ENCODE results near the gene CST3. TPM values are rescaled to one million over a fixed set of nuclear protein-coding genes. Genes with fewer than 3 reads are reported as not detected.
A peak's percentile ranks its signal among the peaks of the same experiment; 100 is the strongest.

Gene CST3
- total RNA-seq, 1 donor from 2014 or later: 291 TPM

DNA sequence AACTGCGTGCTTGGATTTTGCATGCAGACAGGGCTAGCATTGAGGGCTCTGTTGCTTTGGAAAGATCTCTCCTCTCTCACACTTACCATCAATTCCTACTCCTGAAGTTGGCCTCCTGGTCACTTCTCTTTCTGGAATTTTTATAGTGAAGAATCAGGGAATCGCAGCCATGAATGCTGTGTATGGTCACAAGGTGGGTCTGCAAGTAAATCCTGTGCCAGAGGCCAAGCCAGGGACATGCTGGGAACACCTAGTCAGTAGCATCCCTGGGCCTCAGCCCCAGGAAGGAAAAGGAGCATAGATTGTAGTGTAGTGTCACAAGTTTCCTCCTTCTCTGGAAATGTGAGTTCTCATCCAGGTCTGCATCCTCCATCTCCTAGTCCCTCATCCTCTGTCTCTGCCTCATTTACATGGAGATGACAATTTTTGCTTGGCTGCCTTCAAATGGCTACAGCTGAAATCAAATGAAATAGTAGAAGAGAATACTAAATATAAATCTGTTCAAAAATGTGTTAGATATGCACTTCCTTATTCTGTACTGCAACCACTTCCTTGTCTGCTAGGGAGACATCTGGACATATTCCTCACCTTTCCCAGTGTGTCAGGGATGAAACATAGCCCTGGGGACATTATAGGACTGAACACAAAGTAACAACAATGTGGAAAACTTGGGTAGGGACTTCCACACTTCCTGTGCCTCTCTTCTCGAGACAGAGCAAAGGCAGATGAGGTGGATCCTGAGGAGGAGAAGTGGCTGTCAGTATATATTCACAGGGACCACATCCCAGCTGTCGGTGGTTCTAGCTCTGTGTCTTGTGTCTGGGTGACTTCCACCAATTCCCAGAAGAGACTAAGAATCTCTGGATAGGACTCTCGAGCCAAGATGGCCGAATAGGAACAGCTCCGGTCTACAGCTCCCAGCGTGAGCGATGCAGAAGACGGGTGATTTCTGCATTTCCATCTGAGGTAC, 49.0 kb downstream of the CST3 start:
- TF ChIP-seq CTCF (conservative IDR thresholded peaks at IDR 0.05): no peak
- Mint-ChIP-seq H3K27me3 (peaks cover 7% of the 10 kb centered on the region), H3K9me3 (no peaks in the 10 kb centered on the region), H3K4me1 (ENCODE audit: unreplicated experiment) (no peaks in the 10 kb centered on the region), H3K4me3 (no peak overlapping the region), H3K27ac (peak overlapping the region; percentile 49), H3K36me3 (no peaks in the 10 kb centered on the region)
- no peak for DNase-seq (ENCODE audit: extremely low spot score, unreplicated experiment)

DNA sequence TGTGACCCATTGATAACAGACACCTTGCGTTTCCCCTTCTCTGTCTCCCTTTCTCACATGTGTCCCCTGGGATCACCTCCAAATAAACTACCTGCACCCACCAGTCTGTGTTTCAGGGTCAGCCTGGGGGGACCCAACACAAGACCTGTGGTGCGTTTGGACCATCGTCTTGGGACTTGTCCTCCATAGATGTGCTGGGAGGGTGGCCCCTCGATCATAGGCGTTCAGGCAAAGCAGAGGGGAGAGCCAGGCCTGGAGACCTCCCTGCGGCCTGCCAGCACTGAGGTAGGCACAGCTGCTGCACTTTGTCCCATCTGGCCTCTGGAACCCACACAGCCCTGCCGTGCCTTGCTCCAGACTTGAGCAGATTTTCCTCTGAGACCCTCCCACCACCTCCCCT, 50.1 kb downstream of the CST3 start:
- TF ChIP-seq CTCF (conservative IDR thresholded peaks at IDR 0.05): no peak

DNA sequence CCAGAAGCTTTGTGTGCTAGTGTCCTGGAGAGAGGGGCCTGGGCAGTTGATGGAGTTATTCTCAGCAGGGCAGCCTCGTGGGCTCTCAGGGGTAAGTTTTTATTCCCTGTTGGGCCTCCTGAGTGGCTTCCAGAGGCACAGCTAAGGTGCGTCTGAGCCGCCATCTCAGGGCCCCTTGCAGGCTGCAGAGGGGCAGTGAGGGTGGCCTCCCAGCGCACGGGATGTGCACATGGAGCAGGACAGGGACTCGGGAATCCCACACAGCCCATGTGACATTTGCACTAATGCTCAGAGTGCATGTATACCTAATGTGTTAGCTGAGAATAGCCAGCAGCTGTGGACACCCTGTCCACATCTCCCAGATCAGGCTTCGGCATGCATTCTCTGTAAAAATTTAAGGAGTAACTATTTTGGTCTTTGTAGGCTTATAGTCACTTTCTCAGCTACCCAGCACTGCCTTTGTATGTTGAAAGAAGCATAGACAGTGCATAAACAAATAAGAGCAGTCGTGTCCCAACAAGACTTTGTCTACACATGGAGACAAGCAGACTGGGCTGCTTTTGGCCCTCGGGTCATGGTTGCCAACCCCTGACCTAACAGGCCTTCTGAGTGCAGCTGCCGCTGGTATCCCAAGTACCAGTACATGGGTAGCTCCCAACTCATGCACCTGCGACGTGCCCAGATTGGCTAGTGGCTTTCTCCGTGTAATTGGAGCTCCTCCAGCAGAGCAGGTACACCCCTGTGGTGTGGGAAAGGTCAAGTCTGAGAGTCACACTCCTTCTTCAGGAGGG, 50.8 kb downstream of the CST3 start:
- no peaks in the 10 kb centered on the region for H3K4me1 Mint-ChIP-seq (ENCODE audit: unreplicated experiment)
- no peaks in the 10 kb centered on the region for H3K9me3 Mint-ChIP-seq
- peaks cover 7% of the 10 kb centered on the region for H3K27me3 Mint-ChIP-seq
- no peak for DNase-seq (ENCODE audit: extremely low spot score, unreplicated experiment)
- H3K27ac Mint-ChIP-seq: no peak overlapping the region
- TF ChIP-seq CTCF (conservative IDR thresholded peaks at IDR 0.05): no peak
- no peaks in the 10 kb centered on the region for H3K36me3 Mint-ChIP-seq
- H3K4me3 Mint-ChIP-seq: no peak overlapping the region

More for the DNA sequence above, 50.1 kb downstream of the CST3 start:
- Mint-ChIP-seq H3K9me3 (no peaks in the 10 kb centered on the region), H3K27ac (no peak overlapping the region), H3K36me3 (no peaks in the 10 kb centered on the region), H3K4me3 (no peak overlapping the region), H3K27me3 (peaks cover 7% of the 10 kb centered on the region), H3K4me1 (ENCODE audit: unreplicated experiment) (no peaks in the 10 kb centered on the region)
- DNase-seq (ENCODE audit: extremely low spot score, unreplicated experiment): no peak

- Mint-ChIP-seq H3K36me3 (no peaks in the 10 kb centered on the region), H3K27ac (no peak overlapping the region), H3K4me1 (ENCODE audit: unreplicated experiment) (no peaks in the 10 kb centered on the region), H3K27me3 (peaks cover 7% of the 10 kb centered on the region), H3K9me3 (no peaks in the 10 kb centered on the region), H3K4me3 (no peak overlapping the region)
- no peak for DNase-seq (ENCODE audit: extremely low spot score, unreplicated experiment)
- TF ChIP-seq CTCF (conservative IDR thresholded peaks at IDR 0.05): no peak
Measured at GRCh38 chr20:23585808-23586734, 51.7 kb downstream of the CST3 start.

- Mint-ChIP-seq H3K9me3 (no peaks in the 10 kb centered on the region), H3K36me3 (no peaks in the 10 kb centered on the region)
- TF ChIP-seq CTCF (conservative IDR thresholded peaks at IDR 0.05): no peak
Measured at GRCh38 chr20:23585449-23585807, 52.3 kb downstream of the CST3 start.

More at GRCh38 chr20:23585449-23585807, 52.3 kb downstream of the CST3 start:
- no peak for DNase-seq (ENCODE audit: extremely low spot score, unreplicated experiment)
- peaks cover 7% of the 10 kb centered on the region for H3K27me3 Mint-ChIP-seq
- no peak overlapping the region for H3K27ac Mint-ChIP-seq
- H3K4me1 Mint-ChIP-seq (ENCODE audit: unreplicated experiment): no peaks in the 10 kb centered on the region
- no peak overlapping the region for H3K4me3 Mint-ChIP-seq
